ENCODE data around the gene CGNL1.

The CGNL1 gene

GRCh38 chr15:57554063-57554811, 177.9 kb downstream of the CGNL1 start:
- H3K27me3 ChIP-seq (ENCODE audit: insufficient read depth, low read length, poor library complexity, severe bottlenecking): no peaks in the 10 kb centered on the region
- TF ChIP-seq, protein P1, sequence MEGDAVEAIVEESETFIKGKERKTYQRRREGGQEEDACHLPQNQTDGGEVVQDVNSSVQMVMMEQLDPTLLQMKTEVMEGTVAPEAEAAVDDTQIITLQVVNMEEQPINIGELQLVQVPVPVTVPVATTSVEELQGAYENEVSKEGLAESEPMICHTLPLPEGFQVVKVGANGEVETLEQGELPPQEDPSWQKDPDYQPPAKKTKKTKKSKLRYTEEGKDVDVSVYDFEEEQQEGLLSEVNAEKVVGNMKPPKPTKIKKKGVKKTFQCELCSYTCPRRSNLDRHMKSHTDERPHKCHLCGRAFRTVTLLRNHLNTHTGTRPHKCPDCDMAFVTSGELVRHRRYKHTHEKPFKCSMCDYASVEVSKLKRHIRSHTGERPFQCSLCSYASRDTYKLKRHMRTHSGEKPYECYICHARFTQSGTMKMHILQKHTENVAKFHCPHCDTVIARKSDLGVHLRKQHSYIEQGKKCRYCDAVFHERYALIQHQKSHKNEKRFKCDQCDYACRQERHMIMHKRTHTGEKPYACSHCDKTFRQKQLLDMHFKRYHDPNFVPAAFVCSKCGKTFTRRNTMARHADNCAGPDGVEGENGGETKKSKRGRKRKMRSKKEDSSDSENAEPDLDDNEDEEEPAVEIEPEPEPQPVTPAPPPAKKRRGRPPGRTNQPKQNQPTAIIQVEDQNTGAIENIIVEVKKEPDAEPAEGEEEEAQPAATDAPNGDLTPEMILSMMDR (conservative IDR thresholded peaks at IDR 0.05; ENCODE audit: low read length): no peak
- no peak for TF ChIP-seq EZH2phosphoT487 (IDR thresholded peaks at IDR 0.05; ENCODE audit: borderline replicate concordance)
- no peaks in the 10 kb centered on the region for H3K36me3 ChIP-seq (ENCODE audit: insufficient read depth, low read length)
- H3K4me3 ChIP-seq (ENCODE audit: low read length, poor library complexity, severe bottlenecking): no peak overlapping the region
- no peaks in the 10 kb centered on the region for H3K4me1 ChIP-seq (ENCODE audit: insufficient read depth, low read length, poor library complexity, severe bottlenecking)
- H2AFZ ChIP-seq (ENCODE audit: low read length): no peak overlapping the region
- H3K79me2 ChIP-seq (ENCODE audit: insufficient read depth, low read length): no peaks in the 10 kb centered on the region
- no peaks in the 10 kb centered on the region for H3F3A ChIP-seq (ENCODE audit: low read depth)
- H4K20me1 ChIP-seq (ENCODE audit: insufficient read depth, low read length, poor library complexity, severe bottlenecking): no peaks in the 10 kb centered on the region
- no peak overlapping the region for H3K4me2 ChIP-seq (ENCODE audit: low read depth, low read length, poor library complexity, severe bottlenecking)
- no peak overlapping the region for H3K9ac ChIP-seq (ENCODE audit: low read depth, low read length, poor library complexity, severe bottlenecking)
- H3K9me3 ChIP-seq (ENCODE audit: insufficient read depth, low read depth, low read length): no peaks in the 10 kb centered on the region
- no peaks in the 10 kb centered on the region for H3K9me2 ChIP-seq (replicated peaks; ENCODE audit: low read depth, low read length)

- H3K9ac ChIP-seq (ENCODE audit: low read depth, low read length, poor library complexity, severe bottlenecking): no peak overlapping the region
- no peak overlapping the region for H2AFZ ChIP-seq (ENCODE audit: low read length)
- H3K36me3 ChIP-seq (ENCODE audit: insufficient read depth, low read length): no peaks in the 10 kb centered on the region
- H3K27me3 ChIP-seq (ENCODE audit: insufficient read depth, low read length, poor library complexity, severe bottlenecking): no peaks in the 10 kb centered on the region
- H4K20me1 ChIP-seq (ENCODE audit: insufficient read depth, low read length, poor library complexity, severe bottlenecking): no peaks in the 10 kb centered on the region
- TF ChIP-seq, protein P1 (conservative IDR thresholded peaks at IDR 0.05; ENCODE audit: low read length): no peak
- no peak for TF ChIP-seq EZH2phosphoT487 (IDR thresholded peaks at IDR 0.05; ENCODE audit: borderline replicate concordance)
- H3K9me2 ChIP-seq (replicated peaks; ENCODE audit: low read depth, low read length): no peaks in the 10 kb centered on the region
- no peak overlapping the region for H3K4me2 ChIP-seq (ENCODE audit: low read depth, low read length, poor library complexity, severe bottlenecking)
- H3K4me3 ChIP-seq (ENCODE audit: low read length, poor library complexity, severe bottlenecking): no peak overlapping the region
- H3K4me1 ChIP-seq (ENCODE audit: insufficient read depth, low read length, poor library complexity, severe bottlenecking): no peaks in the 10 kb centered on the region
- no peaks in the 10 kb centered on the region for H3K79me2 ChIP-seq (ENCODE audit: insufficient read depth, low read length)
- H3F3A ChIP-seq (ENCODE audit: low read depth): no peaks in the 10 kb centered on the region
- H3K9me3 ChIP-seq (ENCODE audit: insufficient read depth, low read depth, low read length): no peaks in the 10 kb centered on the region
Measured at GRCh38 chr15:57554812-57555179, 178.5 kb downstream of the CGNL1 start.

GRCh38 chr15:57555270-57555669, 179.0 kb downstream of the CGNL1 start:
- H3K9me3 ChIP-seq (ENCODE audit: insufficient read depth, low read depth, low read length): no peaks in the 10 kb centered on the region
- TF ChIP-seq, protein P1 (conservative IDR thresholded peaks at IDR 0.05; ENCODE audit: low read length): no peak
- TF ChIP-seq EZH2phosphoT487 (IDR thresholded peaks at IDR 0.05; ENCODE audit: borderline replicate concordance): no peak

More at GRCh38 chr15:57555270-57555669, 179.0 kb downstream of the CGNL1 start:
- no peaks in the 10 kb centered on the region for H3K36me3 ChIP-seq (ENCODE audit: insufficient read depth, low read length)
- H3K4me1 ChIP-seq (ENCODE audit: insufficient read depth, low read length, poor library complexity, severe bottlenecking): no peaks in the 10 kb centered on the region
- no peak overlapping the region for H2AFZ ChIP-seq (ENCODE audit: low read length)
- H3K27me3 ChIP-seq (ENCODE audit: insufficient read depth, low read length, poor library complexity, severe bottlenecking): no peaks in the 10 kb centered on the region
- no peak overlapping the region for H3K4me2 ChIP-seq (ENCODE audit: low read depth, low read length, poor library complexity, severe bottlenecking)
- H3K4me3 ChIP-seq (ENCODE audit: low read length, poor library complexity, severe bottlenecking): no peak overlapping the region
- no peaks in the 10 kb centered on the region for H4K20me1 ChIP-seq (ENCODE audit: insufficient read depth, low read length, poor library complexity, severe bottlenecking)
- no peaks in the 10 kb centered on the region for H3K9me2 ChIP-seq (replicated peaks; ENCODE audit: low read depth, low read length)
- H3F3A ChIP-seq (ENCODE audit: low read depth): no peaks in the 10 kb centered on the region
- no peaks in the 10 kb centered on the region for H3K79me2 ChIP-seq (ENCODE audit: insufficient read depth, low read length)
- H3K9ac ChIP-seq (ENCODE audit: low read depth, low read length, poor library complexity, severe bottlenecking): no peak overlapping the region

Data from Loucy (cell line).